ENCODE results near the gene F7. TPM values are rescaled to one million over a fixed set of nuclear protein-coding genes. Genes with fewer than 3 reads are reported as not detected.

Gene F7
- polyA plus RNA-seq, 1 experiment: 0.06 TPM

DNA sequence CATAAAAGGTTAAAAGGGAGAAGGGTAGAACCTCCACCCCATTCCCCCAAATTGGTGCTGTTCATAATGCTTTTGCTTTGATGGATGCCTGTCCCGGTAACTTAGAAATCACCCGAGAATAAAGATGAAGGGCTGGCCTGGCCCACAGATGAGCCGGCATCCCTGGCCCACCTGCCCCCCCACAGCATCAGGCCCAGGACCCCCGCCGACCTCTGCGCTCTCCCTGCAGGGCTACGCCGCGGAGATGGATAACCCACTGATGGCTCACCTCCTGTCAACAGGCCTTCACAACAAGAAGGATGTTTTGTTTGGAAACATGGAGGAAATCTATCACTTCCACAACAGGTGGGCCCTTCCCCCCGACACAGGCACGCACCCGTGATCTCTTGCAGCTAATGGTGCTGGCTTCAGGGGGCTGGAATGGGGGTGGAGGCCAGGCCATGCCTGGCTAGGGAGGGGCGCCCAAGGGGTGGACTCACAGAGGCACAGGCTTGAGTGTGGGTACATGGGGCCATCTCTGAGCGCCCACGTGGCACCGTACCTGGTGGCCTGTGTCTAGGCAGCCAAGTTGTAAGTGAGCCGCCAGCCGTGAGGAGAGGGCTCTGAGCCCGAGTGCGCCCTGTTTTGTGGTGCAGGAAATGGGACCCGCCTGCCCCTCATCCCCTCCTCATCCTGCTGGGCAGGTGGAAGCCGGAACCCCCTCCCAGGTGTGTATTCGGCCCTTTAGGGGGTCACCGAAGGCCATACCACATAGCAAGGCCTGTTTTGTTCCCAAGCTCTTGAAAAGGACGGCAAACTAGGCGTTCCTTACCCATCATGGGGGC, 23.2 kb upstream of the F7 start:
- Histone ChIP-seq H3K27ac (ENCODE audit: low read depth, low read length) (no peak overlapping the region), H3K4me3 (ENCODE audit: low read depth, low read length) (no peak overlapping the region), H3K9me3 (ENCODE audit: control insufficient read depth, insufficient read depth, low read length) (peaks cover 3% of the 10 kb centered on the region; the same call in 1 of the 2 replicates), H3K27me3 (ENCODE audit: control insufficient read depth, insufficient read depth, low read length) (peaks cover 6% of the 10 kb centered on the region)
- CTCF ChIA-PET: no interaction called here
- DNase-seq (ENCODE audit: low read depth, low spot score): no peak
- POLR2A ChIA-PET: no interaction called here
- TF ChIP-seq, protein P1, sequence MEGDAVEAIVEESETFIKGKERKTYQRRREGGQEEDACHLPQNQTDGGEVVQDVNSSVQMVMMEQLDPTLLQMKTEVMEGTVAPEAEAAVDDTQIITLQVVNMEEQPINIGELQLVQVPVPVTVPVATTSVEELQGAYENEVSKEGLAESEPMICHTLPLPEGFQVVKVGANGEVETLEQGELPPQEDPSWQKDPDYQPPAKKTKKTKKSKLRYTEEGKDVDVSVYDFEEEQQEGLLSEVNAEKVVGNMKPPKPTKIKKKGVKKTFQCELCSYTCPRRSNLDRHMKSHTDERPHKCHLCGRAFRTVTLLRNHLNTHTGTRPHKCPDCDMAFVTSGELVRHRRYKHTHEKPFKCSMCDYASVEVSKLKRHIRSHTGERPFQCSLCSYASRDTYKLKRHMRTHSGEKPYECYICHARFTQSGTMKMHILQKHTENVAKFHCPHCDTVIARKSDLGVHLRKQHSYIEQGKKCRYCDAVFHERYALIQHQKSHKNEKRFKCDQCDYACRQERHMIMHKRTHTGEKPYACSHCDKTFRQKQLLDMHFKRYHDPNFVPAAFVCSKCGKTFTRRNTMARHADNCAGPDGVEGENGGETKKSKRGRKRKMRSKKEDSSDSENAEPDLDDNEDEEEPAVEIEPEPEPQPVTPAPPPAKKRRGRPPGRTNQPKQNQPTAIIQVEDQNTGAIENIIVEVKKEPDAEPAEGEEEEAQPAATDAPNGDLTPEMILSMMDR (IDR thresholded peaks at IDR 0.05; ENCODE audit: low read depth, low read length): no peak

DNA sequence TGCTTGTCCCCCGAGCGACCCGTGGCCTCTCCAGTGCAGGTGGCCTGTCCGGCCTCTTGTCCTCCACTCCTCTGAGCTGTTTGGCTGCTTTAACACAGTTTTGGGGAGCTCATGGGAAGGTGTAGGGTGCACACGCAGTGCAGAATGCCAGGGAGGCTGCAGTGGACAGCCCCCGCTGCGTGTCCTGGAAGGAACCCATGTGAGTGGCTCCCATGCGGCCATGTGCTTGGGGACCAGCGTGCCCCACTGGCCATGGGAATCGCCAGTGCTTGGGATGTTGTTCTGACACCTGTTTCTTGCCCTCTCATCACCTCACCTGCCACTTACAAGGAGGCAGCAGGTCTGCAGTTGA, 22.6 kb upstream of the F7 start:
- TF ChIP-seq, protein P1 (IDR thresholded peaks at IDR 0.05; ENCODE audit: low read depth, low read length): no peak
- DNase-seq (ENCODE audit: low read depth, low spot score): no peak
- ChIA-PET CTCF (no interaction called here), POLR2A (no interaction called here)
- no peak overlapping the region for H3K4me3 ChIP-seq (ENCODE audit: low read depth, low read length)
- H3K27ac ChIP-seq (ENCODE audit: low read depth, low read length): no peak overlapping the region
- H3K27me3 ChIP-seq (ENCODE audit: control insufficient read depth, insufficient read depth, low read length): peaks cover 6% of the 10 kb centered on the region
- H3K9me3 ChIP-seq (ENCODE audit: control insufficient read depth, insufficient read depth, low read length): no peaks in the 10 kb centered on the region; the same call in 1 of the 2 replicates

DNA sequence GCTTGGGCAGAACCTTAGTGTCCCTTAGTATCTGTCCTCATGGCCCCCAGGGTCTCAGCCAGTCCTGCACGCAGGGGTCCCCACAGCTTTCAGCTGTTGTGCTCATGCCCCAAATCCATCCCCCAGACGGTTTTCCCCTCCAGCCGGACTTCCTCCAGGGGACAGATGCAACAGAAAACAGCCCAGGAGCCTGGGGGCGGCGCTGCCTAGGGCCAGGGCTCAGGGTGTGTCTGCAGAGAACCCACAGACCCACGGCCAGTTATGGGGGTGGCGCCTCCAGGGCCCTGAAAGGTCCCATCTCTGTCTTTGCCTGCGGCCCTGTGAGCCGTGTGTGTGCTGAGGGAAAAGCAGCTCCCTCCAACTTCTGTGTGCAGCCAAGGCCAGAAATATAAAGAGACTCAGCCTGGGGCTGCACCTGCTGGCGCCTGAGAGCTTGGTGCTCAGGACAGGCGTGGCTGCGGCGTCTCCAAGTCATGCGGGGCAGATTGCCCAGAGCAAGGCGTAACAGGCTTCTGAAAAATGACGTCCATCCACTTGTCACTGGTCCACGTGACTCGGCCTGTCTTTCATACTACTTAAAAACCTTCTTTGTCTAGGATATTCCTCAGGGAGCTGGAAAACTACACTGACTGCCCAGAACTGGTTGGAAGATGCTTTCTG, 22.1 kb upstream of the F7 start:
- TF ChIP-seq, protein P1 (IDR thresholded peaks at IDR 0.05; ENCODE audit: low read depth, low read length): no peak
- CTCF ChIA-PET: no interaction called here
- Histone ChIP-seq H3K27ac (ENCODE audit: low read depth, low read length) (no peak overlapping the region), H3K4me3 (ENCODE audit: low read depth, low read length) (no peak overlapping the region), H3K9me3 (ENCODE audit: control insufficient read depth, insufficient read depth, low read length) (no peaks in the 10 kb centered on the region; the same call in 1 of the 2 replicates), H3K27me3 (ENCODE audit: control insufficient read depth, insufficient read depth, low read length) (peaks cover 6% of the 10 kb centered on the region)
- no peak for DNase-seq (ENCODE audit: low read depth, low spot score)
- POLR2A ChIA-PET: no interaction called here

DNA sequence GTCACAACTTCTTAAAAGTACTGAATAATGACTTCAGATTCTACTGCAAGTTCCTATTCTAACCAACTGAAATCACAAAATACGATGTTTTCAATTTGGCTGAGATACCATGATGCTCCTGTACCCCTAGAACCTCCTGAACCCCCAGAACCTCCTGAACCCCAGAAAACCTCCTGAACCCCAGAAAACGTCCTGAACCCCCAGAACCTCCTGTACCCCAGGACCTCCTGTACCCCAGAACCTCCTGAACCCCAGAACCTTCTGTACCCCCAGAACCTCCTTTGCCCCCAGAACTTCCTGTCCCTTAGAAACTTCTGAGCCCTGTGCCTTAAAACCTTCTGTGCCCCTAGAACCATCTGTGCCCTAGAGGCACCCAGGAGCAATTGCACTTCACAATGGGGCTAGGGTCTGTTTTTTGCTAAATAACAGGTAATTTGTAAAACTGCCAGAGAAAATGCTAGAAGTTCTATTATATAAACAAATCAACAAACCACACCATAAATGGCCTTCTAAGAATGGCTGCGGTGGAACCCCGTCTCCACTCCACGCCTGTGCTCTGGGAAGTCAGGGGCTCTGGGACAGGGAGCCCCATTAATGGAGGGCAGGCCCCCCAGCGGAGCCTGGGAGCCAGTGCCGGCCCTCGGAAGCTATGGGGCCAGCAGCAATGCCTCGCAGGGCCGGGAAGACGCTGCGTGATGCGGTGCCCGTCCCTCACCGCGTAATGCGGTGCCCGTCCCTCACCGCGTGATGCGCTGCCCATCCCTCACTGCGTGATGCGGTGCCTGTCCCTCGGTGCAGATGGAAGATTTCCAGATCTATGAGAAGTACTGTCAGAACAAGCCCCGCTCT, 21.3 kb upstream of the F7 start:
- H3K9me3 ChIP-seq (ENCODE audit: control insufficient read depth, insufficient read depth, low read length): no peaks in the 10 kb centered on the region; the same call in 1 of the 2 replicates
- H3K27ac ChIP-seq (ENCODE audit: low read depth, low read length): no peak overlapping the region
- CTCF ChIA-PET: no interaction called here
- no peak for DNase-seq (ENCODE audit: low read depth, low spot score)
- POLR2A ChIA-PET: no interaction called here
- H3K27me3 ChIP-seq (ENCODE audit: control insufficient read depth, insufficient read depth, low read length): peaks cover 6% of the 10 kb centered on the region
- no peak overlapping the region for H3K4me3 ChIP-seq (ENCODE audit: low read depth, low read length)
- TF ChIP-seq, protein P1 (IDR thresholded peaks at IDR 0.05; ENCODE audit: low read depth, low read length): peak; percentile 35; the same call in 1 of the 2 replicates
